Peyer's patch (tissue), 4 donors: ENCODE data around the gene TMEM121B. TPM values are rescaled to one million over a fixed set of nuclear protein-coding genes. Genes with fewer than 3 reads are reported as not detected.

Experiments used
- DNase-seq, 3 donors: peaks; one replicate each; pipeline ENCODE4 v3.0.0-alpha.2; 2017 to 2019
- H3K27ac ChIP-seq, 4 donors: fragments of 200-600 bp; sonication (generic); one replicate each; pipeline ENCODE4 v1.5.1; 2016 to 2019
- H3K27me3 ChIP-seq, 2 donors: fragments of 200-600 bp; sonication (generic); one replicate each; pipeline ENCODE4 v1.5.1; 2019
- H3K36me3 ChIP-seq, 3 donors: fragments of 200-600 bp; sonication (generic); one replicate each; pipeline ENCODE4 v1.5.1; 2016 to 2019
- H3K4me1 ChIP-seq, 4 donors: fragments of 200-600 bp; sonication (generic); one replicate each; pipeline ENCODE4 v1.5.1; 2016 to 2019
- H3K4me3 ChIP-seq, 4 donors: fragments of 200-600 bp; sonication (generic); 1 replicate in 3 of 4; 2 replicates in 1 of 4; pipeline ENCODE4 v1.5.1; 2016 to 2019; ENCODE audit warnings: mild to moderate bottlenecking in 1 of 4
- H3K9me3 ChIP-seq, 4 donors: fragments of 200-600 bp; sonication (generic); one replicate each; pipeline ENCODE4 v1.5.1; 2016 to 2019; ENCODE audit warnings: mild to moderate bottlenecking in 1 of 4
- POLR2A ChIP-seq, 2 donors: fragments of 450-650 bp; IDR thresholded peaks; one replicate each; pipeline ENCODE4 v1.5.1; 2017; ENCODE audit warnings: antibody characterized with exemption in 2 of 2, mild to moderate bottlenecking in 2 of 2, moderate library complexity in 2 of 2
- total RNA-seq, 4 donors: library from RNA; depleted of rRNA; stranded (reverse); fragments of >200 nt; gene quantifications; one replicate each; pipeline ENCODE4 v1.1.0, GENCODE V29; 2016
- TF ChIP-seq, protein P1 (sequence below), 6 experiments: fragments of 450-650 bp in 4 of 6; fragments of 200-600 bp in 2 of 6; sonication (generic) in 1 of 6; IDR thresholded peaks; one replicate each; pipeline ENCODE4 v1.5.1; 2017 to 2019; ENCODE audit warnings: antibody characterized with exemption in 6 of 6, mild to moderate bottlenecking in 3 of 6, moderate library complexity in 1 of 6

Gene TMEM121B
- total RNA-seq, 4 donors from 2014 or later, result 0.18 to 0.76 (median 0.40) TPM; not detected in 1

GRCh38 chr22:17118342-17118741, 2.8 kb downstream of the TMEM121B start:
- H3K4me3 ChIP-seq, result no peak overlapping the region
- H3K27ac ChIP-seq, result no peak overlapping the region
- DNase-seq, result no peak
- peaks cover 0 to 24% of the 10 kb centered on the region in 2 donors for H3K27me3 ChIP-seq
- TF ChIP-seq, protein P1, sequence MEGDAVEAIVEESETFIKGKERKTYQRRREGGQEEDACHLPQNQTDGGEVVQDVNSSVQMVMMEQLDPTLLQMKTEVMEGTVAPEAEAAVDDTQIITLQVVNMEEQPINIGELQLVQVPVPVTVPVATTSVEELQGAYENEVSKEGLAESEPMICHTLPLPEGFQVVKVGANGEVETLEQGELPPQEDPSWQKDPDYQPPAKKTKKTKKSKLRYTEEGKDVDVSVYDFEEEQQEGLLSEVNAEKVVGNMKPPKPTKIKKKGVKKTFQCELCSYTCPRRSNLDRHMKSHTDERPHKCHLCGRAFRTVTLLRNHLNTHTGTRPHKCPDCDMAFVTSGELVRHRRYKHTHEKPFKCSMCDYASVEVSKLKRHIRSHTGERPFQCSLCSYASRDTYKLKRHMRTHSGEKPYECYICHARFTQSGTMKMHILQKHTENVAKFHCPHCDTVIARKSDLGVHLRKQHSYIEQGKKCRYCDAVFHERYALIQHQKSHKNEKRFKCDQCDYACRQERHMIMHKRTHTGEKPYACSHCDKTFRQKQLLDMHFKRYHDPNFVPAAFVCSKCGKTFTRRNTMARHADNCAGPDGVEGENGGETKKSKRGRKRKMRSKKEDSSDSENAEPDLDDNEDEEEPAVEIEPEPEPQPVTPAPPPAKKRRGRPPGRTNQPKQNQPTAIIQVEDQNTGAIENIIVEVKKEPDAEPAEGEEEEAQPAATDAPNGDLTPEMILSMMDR (IDR thresholded peaks at IDR 0.05), result no peak
- TF ChIP-seq POLR2A (IDR thresholded peaks at IDR 0.05), result no peak
- no peaks in the 10 kb centered on the region for H3K9me3 ChIP-seq
- peaks cover 0 to 31% (median 16%) of the 10 kb centered on the region in 4 donors for H3K4me1 ChIP-seq
- no peaks in the 10 kb centered on the region for H3K36me3 ChIP-seq

GRCh38 chr22:17117890-17118289, 3.3 kb downstream of the TMEM121B start:
- Histone ChIP-seq H3K4me1 (peaks cover 0 to 31% (median 16%) of the 10 kb centered on the region in 4 donors), H3K27me3 (peaks cover 0 to 24% of the 10 kb centered on the region in 2 donors), H3K27ac (no peak overlapping the region), H3K36me3 (no peaks in the 10 kb centered on the region), H3K4me3 (no peak overlapping the region), H3K9me3 (no peaks in the 10 kb centered on the region)
- DNase-seq, result no peak
- no peak for TF ChIP-seq POLR2A (IDR thresholded peaks at IDR 0.05)
- TF ChIP-seq, protein P1 (IDR thresholded peaks at IDR 0.05), result no peak

DNA sequence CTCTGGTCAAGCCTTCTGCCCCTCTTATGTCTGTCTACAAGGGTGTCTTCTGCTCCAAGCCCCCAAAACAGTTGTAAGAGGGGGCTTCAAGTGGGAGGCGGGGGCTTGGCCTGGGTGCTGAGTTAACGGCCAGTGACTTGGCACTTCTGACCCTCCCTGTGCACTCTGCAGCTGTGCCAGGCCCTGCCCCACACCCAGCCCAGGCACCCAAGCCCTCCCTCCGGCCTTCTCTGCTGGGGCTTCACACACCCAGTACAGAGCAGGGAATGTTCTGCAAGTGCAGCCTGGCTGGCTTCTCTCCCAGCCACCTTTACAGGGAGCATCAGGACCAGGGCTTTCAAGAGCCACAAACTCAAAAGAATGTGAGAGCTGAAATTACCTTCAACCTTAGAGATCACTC, 3.8 kb downstream of the TMEM121B start:
- TF ChIP-seq, protein P1 (IDR thresholded peaks at IDR 0.05), result no peak
- TF ChIP-seq POLR2A (IDR thresholded peaks at IDR 0.05), result no peak
- peaks cover 0 to 31% (median 16%) of the 10 kb centered on the region in 4 donors for H3K4me1 ChIP-seq
- no peaks in the 10 kb centered on the region for H3K36me3 ChIP-seq
- peaks cover 0 to 24% of the 10 kb centered on the region in 2 donors for H3K27me3 ChIP-seq
- H3K9me3 ChIP-seq, result no peaks in the 10 kb centered on the region
- no peak overlapping the region for H3K4me3 ChIP-seq
- peak in 1 of 3 donors; percentile 27 for DNase-seq
- H3K27ac ChIP-seq, result no peak overlapping the region

- peaks cover 0 to 31% (median 16%) of the 10 kb centered on the region in 4 donors for H3K4me1 ChIP-seq
- no peaks in the 10 kb centered on the region for H3K36me3 ChIP-seq
- TF ChIP-seq, protein P1 (IDR thresholded peaks at IDR 0.05), result no peak
- no peak for TF ChIP-seq POLR2A (IDR thresholded peaks at IDR 0.05)
- DNase-seq, result no peak
- H3K27me3 ChIP-seq, result peaks cover 0 to 17% of the 10 kb centered on the region in 2 donors
- no peaks in the 10 kb centered on the region for H3K9me3 ChIP-seq
- no peak overlapping the region for H3K27ac ChIP-seq
- H3K4me3 ChIP-seq, result no peak overlapping the region
Observed at GRCh38 chr22:17116572-17117330, 4.4 kb downstream of the TMEM121B start.

DNA sequence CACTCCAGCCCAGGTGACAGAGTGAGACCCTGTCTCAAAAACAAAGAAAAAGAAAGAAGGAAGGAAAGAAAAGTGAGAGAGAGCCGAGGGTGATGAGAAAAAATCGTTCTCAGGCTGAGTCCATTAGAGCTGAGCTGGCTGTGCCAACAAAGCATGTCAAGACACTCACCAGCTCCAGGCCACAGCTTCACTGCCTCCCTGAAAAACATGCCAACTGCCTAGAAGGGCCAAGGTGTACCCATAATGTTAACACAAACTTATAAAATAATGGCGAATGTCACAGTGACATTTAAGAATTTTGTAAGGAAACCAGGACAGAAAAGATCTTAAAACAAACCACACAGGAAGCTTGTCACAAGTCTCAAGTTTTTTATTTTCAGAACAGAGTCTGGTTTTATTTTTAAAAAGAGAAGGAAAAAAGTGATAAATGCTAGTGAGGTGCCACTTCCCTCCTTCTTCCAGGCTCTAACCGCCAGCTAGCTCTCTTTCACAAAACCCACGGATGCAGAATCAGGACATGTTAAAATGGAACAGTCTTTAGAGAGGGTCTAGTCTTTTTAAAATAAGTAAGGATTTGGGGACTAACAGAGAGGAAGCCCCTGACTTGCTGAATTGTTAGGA, 5.1 kb downstream of the TMEM121B start:
- DNase-seq, result no peak
- Histone ChIP-seq H3K27me3 (peaks cover 0 to 10% of the 10 kb centered on the region in 2 donors), H3K9me3 (no peaks in the 10 kb centered on the region), H3K4me1 (peaks cover 0 to 24% (median 10%) of the 10 kb centered on the region in 4 donors), H3K4me3 (no peak overlapping the region), H3K27ac (no peak overlapping the region), H3K36me3 (no peaks in the 10 kb centered on the region)
- no peak for TF ChIP-seq POLR2A (IDR thresholded peaks at IDR 0.05)
- TF ChIP-seq, protein P1 (IDR thresholded peaks at IDR 0.05), result no peak
